Tibial nerve (tissue), 4 donors: ENCODE measurements around the gene FOXD2. TPM values are rescaled to one million over a fixed set of nuclear protein-coding genes. Genes with fewer than 3 reads are reported as not detected.
"Not testable (repeated sequence)": the region's sequence is repeated elsewhere in the genome, so short reads cannot be mapped to it uniquely, and the experiment has no call there.

Experiments
- DNase-seq, 2 donors: peaks; one replicate each; pipeline ENCODE4 v3.0.0-alpha.2; 2019; ENCODE audit warnings: low spot score in 2 of 2
- H3K27ac ChIP-seq, 4 donors: fragments of 200-600 bp; sonication (generic) in 3 of 4; one replicate each; pipeline ENCODE4 v1.5.1; 2017 to 2019; ENCODE audit warnings: mild to moderate bottlenecking in 1 of 4
- H3K27me3 ChIP-seq, 2 donors: fragments of 200-600 bp; sonication (generic) in 1 of 2; one replicate each; pipeline versions ENCODE4 v1.5.1 to v1.6.0; 2017 to 2019
- H3K36me3 ChIP-seq, 3 donors: fragments of 200-600 bp; sonication (generic); one replicate each; pipeline ENCODE4 v1.5.1; 2018 to 2019
- H3K4me1 ChIP-seq, 4 donors: fragments of 200-600 bp; sonication (generic) in 3 of 4; one replicate each; pipeline ENCODE4 v1.5.1; 2017 to 2019
- H3K4me3 ChIP-seq, 4 donors: fragments of 200-600 bp; sonication (generic) in 3 of 4; one replicate each; pipeline ENCODE4 v1.5.1; 2017 to 2019; ENCODE audit warnings: mild to moderate bottlenecking in 1 of 4, moderate library complexity in 1 of 4
- H3K9me3 ChIP-seq, 4 donors: fragments of 200-600 bp; sonication (generic) in 3 of 4; one replicate each; pipeline ENCODE4 v1.5.1; 2017 to 2019
- EP300 ChIP-seq, 2 donors: sonication (generic); formaldehyde crosslinking; IDR thresholded peaks; one replicate each; pipeline ENCODE4 v1.6.1; 2017; ENCODE audit warnings: antibody characterized with exemption in 2 of 2, mild to moderate bottlenecking in 1 of 2
- POLR2A ChIP-seq, 2 donors: fragments of 450-650 bp; IDR thresholded peaks; one replicate each; pipeline ENCODE4 v1.6.1; 2017; ENCODE audit warnings: antibody characterized with exemption in 2 of 2, mild to moderate bottlenecking in 2 of 2, moderate library complexity in 2 of 2
- WGBS, 2 donors: methylation state at CpG; one replicate each; pipeline ENCODE4 v1.1.5; 2018; 5-methylcytosine and 5-hydroxymethylcytosine counted together
- total RNA-seq, 4 donors: library from RNA; depleted of rRNA; stranded (reverse); fragments of >200 nt; gene quantifications; one replicate each; pipeline ENCODE4 v1.1.0, GENCODE V29; 2016
- TF ChIP-seq, protein P1 (sequence below), 5 experiments: fragments of 200-600 bp in 3 of 5; fragments of 450-650 bp in 2 of 5; sonication (generic) in 3 of 5; IDR thresholded peaks; one replicate each; pipeline ENCODE4 v1.5.1; 2016 to 2019; ENCODE audit warnings: antibody characterized with exemption in 5 of 5, mild to moderate bottlenecking in 3 of 5, moderate library complexity in 2 of 5

FOXD2 gene
- total RNA-seq, 4 donors from 2014 or later: 11.7 to 34.7 (median 27.6) TPM

DNA sequence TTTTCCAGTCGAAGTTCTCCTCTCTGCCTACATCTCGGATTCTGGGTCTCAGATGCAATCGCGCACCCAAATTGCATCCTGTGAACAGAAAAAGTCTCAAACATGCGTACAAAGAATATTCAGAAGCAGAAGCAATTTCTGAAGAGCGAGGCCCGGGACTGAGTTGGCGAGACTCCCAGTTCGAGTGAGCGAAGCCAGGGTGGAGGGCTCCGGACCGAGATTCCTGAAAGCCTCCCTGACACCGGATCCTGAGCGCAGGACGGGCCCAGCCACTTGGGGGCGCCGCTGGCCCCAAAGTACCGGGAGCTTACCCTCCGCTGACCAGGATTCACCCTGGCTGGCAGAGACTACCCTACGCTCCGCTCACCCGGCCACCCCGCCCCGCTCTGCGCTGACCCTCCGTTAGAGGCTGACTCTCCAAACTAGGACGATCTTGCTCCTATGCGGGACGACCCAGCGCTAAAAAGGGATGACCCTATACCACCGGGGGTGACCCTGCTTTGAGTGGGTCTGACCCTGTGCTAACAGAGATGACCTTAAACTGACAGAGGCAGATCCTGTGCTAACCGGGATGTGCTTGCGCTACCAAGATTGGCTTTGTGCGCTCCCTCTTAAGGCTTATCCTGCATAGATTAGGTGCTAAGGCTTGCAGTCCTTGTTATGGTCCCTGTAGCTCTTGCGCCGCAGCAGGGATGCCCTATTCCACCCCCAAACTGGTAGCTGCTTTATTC is 12.1 kb downstream of the FOXD2 start:
- Histone ChIP-seq H3K36me3 (no peaks in the 10 kb centered on the region), H3K4me1 (peaks cover 0 to 30% (median 0%) of the 10 kb centered on the region in 4 donors), H3K27me3 (peaks cover 0 to 65% of the 10 kb centered on the region in 2 donors), H3K27ac (peak overlapping the region in 2 of 4 donors; percentile 55 to 61), H3K4me3 (peak overlapping the region in 1 of 4 donors; percentile 6), H3K9me3 (no peaks in the 10 kb centered on the region)
- no peak for TF ChIP-seq EP300 (IDR thresholded peaks at IDR 0.05)
- TF ChIP-seq, protein P1, sequence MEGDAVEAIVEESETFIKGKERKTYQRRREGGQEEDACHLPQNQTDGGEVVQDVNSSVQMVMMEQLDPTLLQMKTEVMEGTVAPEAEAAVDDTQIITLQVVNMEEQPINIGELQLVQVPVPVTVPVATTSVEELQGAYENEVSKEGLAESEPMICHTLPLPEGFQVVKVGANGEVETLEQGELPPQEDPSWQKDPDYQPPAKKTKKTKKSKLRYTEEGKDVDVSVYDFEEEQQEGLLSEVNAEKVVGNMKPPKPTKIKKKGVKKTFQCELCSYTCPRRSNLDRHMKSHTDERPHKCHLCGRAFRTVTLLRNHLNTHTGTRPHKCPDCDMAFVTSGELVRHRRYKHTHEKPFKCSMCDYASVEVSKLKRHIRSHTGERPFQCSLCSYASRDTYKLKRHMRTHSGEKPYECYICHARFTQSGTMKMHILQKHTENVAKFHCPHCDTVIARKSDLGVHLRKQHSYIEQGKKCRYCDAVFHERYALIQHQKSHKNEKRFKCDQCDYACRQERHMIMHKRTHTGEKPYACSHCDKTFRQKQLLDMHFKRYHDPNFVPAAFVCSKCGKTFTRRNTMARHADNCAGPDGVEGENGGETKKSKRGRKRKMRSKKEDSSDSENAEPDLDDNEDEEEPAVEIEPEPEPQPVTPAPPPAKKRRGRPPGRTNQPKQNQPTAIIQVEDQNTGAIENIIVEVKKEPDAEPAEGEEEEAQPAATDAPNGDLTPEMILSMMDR (IDR thresholded peaks at IDR 0.05): peak; percentile 28 to 68 (median 43)
- peak in 1 of 2 donors; percentile 37 for DNase-seq
- WGBS, 2 donors: 21 to 35% methylated on average over 32 to 33 of the region's 36 CpGs

DNA sequence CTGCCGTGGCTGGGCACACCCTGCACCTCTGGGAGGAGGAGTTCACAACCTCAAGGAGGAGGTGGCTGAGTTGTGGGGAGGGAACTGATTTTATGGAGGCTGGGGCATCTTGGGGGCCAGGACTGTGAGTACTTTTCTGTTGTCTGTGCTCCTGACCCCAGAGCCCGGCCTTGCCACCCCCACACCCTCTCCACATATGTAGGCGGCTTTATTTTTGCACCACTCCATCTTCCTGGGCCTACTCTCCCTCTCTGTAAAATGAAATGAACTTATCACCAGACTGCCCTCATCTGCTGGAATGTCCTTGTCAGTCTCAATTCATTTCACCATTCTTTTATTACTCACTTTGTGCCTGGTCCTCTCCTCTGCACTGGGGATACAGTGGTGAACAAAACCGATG is 12.8 kb downstream of the FOXD2 start:
- TF ChIP-seq POLR2A (IDR thresholded peaks at IDR 0.05): no peak
- TF ChIP-seq EP300 (IDR thresholded peaks at IDR 0.05): no peak
- TF ChIP-seq, protein P1 (IDR thresholded peaks at IDR 0.05): no peak
- H3K4me3 ChIP-seq: no peak overlapping the region
- H3K4me1 ChIP-seq: peaks cover 0 to 25% (median 0%) of the 10 kb centered on the region in 4 donors
- no peaks in the 10 kb centered on the region for H3K36me3 ChIP-seq
- peaks cover 0 to 64% of the 10 kb centered on the region in 2 donors for H3K27me3 ChIP-seq
- 59 to 75% methylated on average over 4 of the region's 4 CpGs for WGBS, 2 donors
- no peak for DNase-seq
- H3K9me3 ChIP-seq: no peaks in the 10 kb centered on the region
- H3K27ac ChIP-seq: peak overlapping the region in 1 of 4 donors; percentile 61

DNA sequence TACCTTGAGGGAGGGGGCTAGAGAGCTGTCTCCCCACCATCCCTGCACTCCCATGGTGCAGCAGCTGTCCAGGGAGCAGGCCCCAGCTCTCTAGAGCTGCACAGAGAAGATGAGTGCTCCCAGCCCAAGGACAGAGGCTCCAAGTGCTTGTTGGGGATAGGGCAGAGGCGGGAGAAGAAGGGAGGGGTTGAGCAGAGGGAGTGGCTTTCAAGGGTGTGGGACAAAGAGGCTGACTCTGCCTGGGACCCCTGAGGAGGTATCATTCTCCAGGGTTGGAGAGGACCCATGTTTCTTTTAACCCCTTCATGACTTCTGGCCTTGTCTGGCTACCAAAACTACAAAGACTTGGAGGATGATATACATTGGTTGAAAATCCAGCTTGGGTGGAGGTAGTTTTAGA is 14.6 kb downstream of the FOXD2 start:
- H3K4me1 ChIP-seq: peaks cover 0 to 20% (median 0%) of the 10 kb centered on the region in 4 donors
- H3K27me3 ChIP-seq: peaks cover 0 to 46% of the 10 kb centered on the region in 2 donors
- no peak overlapping the region for H3K4me3 ChIP-seq
- H3K9me3 ChIP-seq: no peaks in the 10 kb centered on the region
- TF ChIP-seq EP300 (IDR thresholded peaks at IDR 0.05) (no peak), POLR2A (IDR thresholded peaks at IDR 0.05) (no peak)
- TF ChIP-seq, protein P1 (IDR thresholded peaks at IDR 0.05): no peak
- no peaks in the 10 kb centered on the region for H3K36me3 ChIP-seq
- H3K27ac ChIP-seq: no peak overlapping the region
- DNase-seq: no peak
- 73 to 77% methylated on average over 1 of the region's 1 CpG for WGBS, 2 donors

DNA sequence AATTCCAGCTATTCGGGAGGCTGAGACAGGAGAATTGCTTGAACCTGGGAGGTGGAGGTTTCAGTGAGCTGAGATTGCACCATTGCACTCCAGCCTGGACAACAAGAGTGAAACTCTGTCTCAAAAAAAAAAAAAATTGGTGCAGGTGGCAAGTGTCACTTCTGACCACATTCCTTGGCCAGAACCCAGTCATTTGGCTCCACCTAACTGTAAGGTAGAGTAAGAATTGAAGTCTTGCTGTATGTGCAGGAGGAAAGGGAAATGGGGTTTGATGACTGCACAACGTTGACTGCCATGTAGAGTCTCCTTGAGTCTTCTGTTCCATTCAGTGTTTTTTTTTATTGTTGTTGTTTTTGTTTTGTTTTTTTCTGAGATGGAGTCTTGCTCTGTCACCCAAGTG is 16.1 kb downstream of the FOXD2 start:
- Histone ChIP-seq H3K4me1 (peaks cover 0 to 18% (median 0%) of the 10 kb centered on the region in 4 donors), H3K27me3 (peaks cover 0 to 38% of the 10 kb centered on the region in 2 donors)
- H3K27ac ChIP-seq, H3K9me3 ChIP-seq, H3K36me3 ChIP-seq, H3K4me3 ChIP-seq, DNase-seq: not testable (repeated sequence)
- WGBS, 2 donors: 81 to 85% methylated on average over 2 of the region's 2 CpGs

DNA sequence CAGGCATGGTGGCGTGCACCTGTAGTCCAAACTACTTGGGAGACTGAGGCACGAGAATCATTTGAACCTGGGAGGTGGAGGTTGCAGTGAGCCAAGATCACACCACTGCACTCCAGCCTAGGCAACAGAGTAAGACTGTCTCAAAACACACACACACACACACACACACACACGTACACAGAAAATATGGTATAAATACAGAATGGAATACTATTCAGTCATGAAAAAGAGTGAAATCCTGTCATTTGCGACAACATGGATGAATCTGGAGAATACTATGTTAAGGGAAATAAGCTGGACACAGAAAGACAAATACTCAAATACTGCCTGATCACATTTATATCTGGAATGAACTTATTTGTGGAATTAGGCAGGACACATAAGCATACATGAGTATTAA is 18.4 kb downstream of the FOXD2 start:
- Histone ChIP-seq H3K27me3 (peaks cover 0 to 34% of the 10 kb centered on the region in 2 donors), H3K4me1 (no peaks in the 10 kb centered on the region), H3K27ac (no peak overlapping the region), H3K9me3 (no peaks in the 10 kb centered on the region), H3K36me3 (no peaks in the 10 kb centered on the region), H3K4me3 (no peak overlapping the region)
- no peak for TF ChIP-seq POLR2A (IDR thresholded peaks at IDR 0.05)
- TF ChIP-seq, protein P1 (IDR thresholded peaks at IDR 0.05): no peak
- TF ChIP-seq EP300 (IDR thresholded peaks at IDR 0.05): no peak
- DNase-seq: no peak
- 71 to 95% methylated on average over 4 of the region's 4 CpGs for WGBS, 2 donors

DNA sequence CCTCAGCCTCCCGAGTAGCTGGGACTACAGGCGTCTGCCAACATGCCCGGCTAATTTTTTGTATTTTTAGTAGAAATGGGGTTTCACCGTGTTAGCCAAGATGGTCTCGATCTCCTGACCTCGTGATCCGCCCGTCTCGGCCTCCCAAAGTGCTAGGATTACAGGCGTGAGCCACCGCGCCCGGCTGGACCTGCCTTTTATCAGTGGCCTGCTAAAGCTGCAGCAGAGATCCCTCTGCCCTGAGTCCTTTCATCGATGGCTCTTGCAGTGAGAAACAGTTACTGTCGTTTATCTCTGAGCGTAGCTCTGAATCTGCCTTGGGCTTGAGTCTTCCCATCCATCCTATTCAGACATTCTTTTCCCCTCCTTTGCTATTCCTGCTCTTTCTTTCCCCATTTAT is 19.7 kb downstream of the FOXD2 start:
- not testable (repeated sequence) for H3K4me3 ChIP-seq, H3K9me3 ChIP-seq, H3K36me3 ChIP-seq, DNase-seq, H3K4me1 ChIP-seq, H3K27ac ChIP-seq
- WGBS, 2 donors: 87 to 90% methylated on average over 16 of the region's 16 CpGs
- peaks cover 0 to 46% of the 10 kb centered on the region in 2 donors for H3K27me3 ChIP-seq
